ENCODE results near the gene NCL. TPM values are rescaled to one million over a fixed set of nuclear protein-coding genes. Genes with fewer than 3 reads are reported as not detected.
"Not testable (repeated sequence)": the region's sequence is repeated elsewhere in the genome, so short reads cannot be mapped to it uniquely, and the experiment has no call there.

NCL gene
- total and polyA plus RNA-seq, 9 donors, result 113 to 862 (median 690) TPM

- WGBS (ENCODE audit: insufficient coverage), result 78% methylated on average over 1 of the region's 5 CpGs
- H3K9me3 ChIP-seq (replicated peaks; ENCODE audit: control insufficient read depth, low read depth, low read length); H3K27ac ChIP-seq (ENCODE audit: low read length); H3K36me3 ChIP-seq (ENCODE audit: control insufficient read depth, insufficient read depth, low read length); DNase-seq; H3K4me1 ChIP-seq (ENCODE audit: control insufficient read depth, insufficient read depth, low read length); H3K4me3 ChIP-seq (ENCODE audit: low read length); H3K27me3 ChIP-seq (ENCODE audit: control insufficient read depth, insufficient read depth, low read length): not testable (repeated sequence)
These were observed 56.6 kb downstream of the NCL start for GRCh38 chr2:231407686-231408085.

DNA sequence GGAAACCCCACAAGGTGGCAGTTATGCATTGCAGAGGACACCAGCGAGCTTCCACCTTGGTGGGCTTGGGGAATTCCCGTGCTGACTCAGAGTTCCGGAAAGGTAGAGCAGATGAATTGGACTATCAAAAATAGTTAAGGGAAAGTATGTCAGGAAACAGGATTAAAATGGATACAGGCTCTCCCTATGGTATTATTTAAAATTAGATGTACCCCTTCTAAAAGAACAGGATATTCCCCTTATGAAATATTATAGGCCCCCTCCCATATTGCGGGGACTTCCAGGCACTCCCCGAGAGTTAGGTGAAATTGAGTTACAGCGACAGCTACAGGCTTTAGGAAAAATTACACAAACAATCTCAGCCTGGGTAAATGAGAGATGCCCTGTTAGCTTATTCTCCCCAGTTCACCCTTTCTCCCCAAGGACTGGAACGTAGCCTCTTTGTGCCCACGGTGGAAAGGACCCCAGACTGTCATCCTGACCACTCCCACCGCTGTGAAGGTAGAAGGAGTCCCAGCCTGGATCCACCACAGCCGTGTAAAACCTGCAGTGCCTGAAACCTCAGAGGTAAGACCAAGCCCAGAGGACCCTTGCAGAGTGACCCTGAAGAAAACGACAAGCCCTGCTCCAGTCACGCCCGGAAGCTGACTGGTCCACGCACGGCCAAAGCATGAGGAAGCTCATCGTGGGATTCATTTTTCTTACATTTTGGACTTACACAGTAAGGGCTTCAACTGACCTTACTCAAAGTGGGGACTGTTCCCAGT, 58.5 kb downstream of the NCL start:
- H3K4me1 ChIP-seq (ENCODE audit: control insufficient read depth, insufficient read depth, low read length); H3K36me3 ChIP-seq (ENCODE audit: control insufficient read depth, insufficient read depth, low read length); DNase-seq; H3K9me3 ChIP-seq (replicated peaks; ENCODE audit: control insufficient read depth, low read depth, low read length); H3K27ac ChIP-seq (ENCODE audit: low read length); H3K4me3 ChIP-seq (ENCODE audit: low read length); H3K27me3 ChIP-seq (ENCODE audit: control insufficient read depth, insufficient read depth, low read length): not testable (repeated sequence)
- 27% methylated on average over 8 of the region's 16 CpGs for WGBS (ENCODE audit: insufficient coverage)

GRCh38 chr2:231404183-231404578, 60.1 kb downstream of the NCL start:
- not testable (repeated sequence) for H3K36me3 ChIP-seq (ENCODE audit: control insufficient read depth, insufficient read depth, low read length); H3K27ac ChIP-seq (ENCODE audit: low read length); DNase-seq; H3K9me3 ChIP-seq (replicated peaks; ENCODE audit: control insufficient read depth, low read depth, low read length); H3K4me3 ChIP-seq (ENCODE audit: low read length); H3K27me3 ChIP-seq (ENCODE audit: control insufficient read depth, insufficient read depth, low read length)
- H3K4me1 ChIP-seq (ENCODE audit: control insufficient read depth, insufficient read depth, low read length), result peaks cover 12% of the 10 kb centered on the region
- 83% methylated on average over 9 of the region's 16 CpGs for WGBS (ENCODE audit: insufficient coverage)

Other genes with a start within 250 kb of the NCL start
- gene B3GNT7, start 68.8 kb downstream of the NCL start, total RNA-seq, result 0.62 TPM
- 1 to 10 TPM in 1 of 8 donors, under 1 TPM in 7; 0.44 to 2.1 (median 0.65) TPM for gene B3GNT7, start 68.8 kb downstream of the NCL start, polyA plus RNA-seq (ENCODE audit: insufficient read depth in 1 of 8, insufficient read length in 8 of 8, low replicate concordance in 1 of 8)
- 0.18 TPM for gene NMUR1, start 66.0 kb upstream of the NCL start, total RNA-seq
- under 1 TPM; 0.16 to 0.62 (median 0.24) TPM for gene NMUR1, start 66.0 kb upstream of the NCL start, polyA plus RNA-seq (ENCODE audit: insufficient read depth in 1 of 8, insufficient read length in 8 of 8, low replicate concordance in 1 of 8)
- gene TEX44, start 128.4 kb upstream of the NCL start, total RNA-seq, result not detected
- not detected for gene TEX44, start 128.4 kb upstream of the NCL start, polyA plus RNA-seq (ENCODE audit: insufficient read depth in 1 of 8, insufficient read length in 8 of 8, low replicate concordance in 1 of 8)
- 657 TPM for gene PTMA, start 244.0 kb upstream of the NCL start, total RNA-seq
- 100 to 1,000 TPM; 598 to 939 (median 730) TPM for gene PTMA, start 244.0 kb upstream of the NCL start, polyA plus RNA-seq (ENCODE audit: insufficient read depth in 1 of 8, insufficient read length in 8 of 8, low replicate concordance in 1 of 8)